K562 (cell line): ENCODE measurements around the gene PID1. TPM values are rescaled to one million over a fixed set of nuclear protein-coding genes. Genes with fewer than 3 reads are reported as not detected.

Experiments used
- ATAC-seq: fragments of 200-7000 bp; cut with Tn5 transposase; 3 replicates; pipeline ENCODE4 v1.9.1; 2020; ENCODE audit warnings: moderate library complexity
- BruUV-seq: library from RNA; stranded (reverse); fragments of 400-500 nt; replicated peaks from 2 replicates; lab custom pipeline; 2021; lab: Mats Ljungman, UMichigan
- CTCF ChIA-PET: fragments of 300-600 bp; formaldehyde crosslinking; extraction: SDS; loops from one replicate; lab custom pipeline; 2021; ENCODE audit warnings: low intra/inter-chr PET ratio; lab: Yijun Ruan, JAX
- POLR2A ChIA-PET: fragments of 300-600, 350-650 bp; sonication (Branson Sonifier 250); formaldehyde crosslinking; extraction: SDS; loops from one replicate; lab custom pipeline; 2021; ENCODE audit warnings: antibody characterized with exemption, inconsistent platforms; lab: Yijun Ruan, JAX
- DNase-seq, 4 experiments: peaks; one replicate each; pipeline versions ENCODE4 v3.0.0 to v3.0.0-alpha.2; 2011 to 2018; ENCODE audit warnings: low spot score in 3 of 4, mixed read lengths in 3 of 4; ENCODE audit errors: extremely low read depth in 1 of 4
- FAIRE-seq: peaks from 2 replicates; lab custom pipeline; 2011; peaks lifted over from hg19 to GRCh38; lab: Jason Lieb, UNC
- H2AFZ ChIP-seq: 2 replicates; pipeline ENCODE4 v1.6.0; 2011; ENCODE audit warnings: low read depth, low read length, control low read depth, inconsistent platforms
- H3K27ac ChIP-seq: fragments of 200-600 bp; 3 replicates; pipeline ENCODE4 v1.8.0; 2011; ENCODE audit warnings: low read depth, mild to moderate bottlenecking, control low read depth, inconsistent platforms, low read length, moderate library complexity, mixed read lengths; ENCODE audit errors: extremely low read depth
- H3K27me3 ChIP-seq, 2 experiments: fragments of 300-600 bp in 1 of 2; 2 replicates in 1 of 2; 3 replicates in 1 of 2; pipeline versions ENCODE4 v1.6.0 to v1.8.0; 2011; ENCODE audit warnings: inconsistent platforms in 2 of 2, low read length in 2 of 2, mild to moderate bottlenecking in 1 of 2, mixed read lengths in 1 of 2, moderate library complexity in 1 of 2; ENCODE audit not compliant: control insufficient read depth in 2 of 2, insufficient read depth in 2 of 2
- H3K36me3 ChIP-seq: fragments of 300-600 bp; 3 replicates; pipeline ENCODE4 v1.8.0; 2011; ENCODE audit warnings: mild to moderate bottlenecking, low read length, inconsistent platforms; ENCODE audit not compliant: control insufficient read depth, insufficient read depth
- H3K4me1 ChIP-seq, 2 experiments: fragments of 200-600 bp in 1 of 2; replicated peaks in 1 of 2; 2 replicates in 1 of 2; 3 replicates in 1 of 2; pipeline versions ENCODE4 v1.5.1 to v1.8.0; 2011; ENCODE audit warnings: inconsistent platforms in 2 of 2, low read length in 2 of 2, mild to moderate bottlenecking in 1 of 2, mixed read lengths in 1 of 2, moderate library complexity in 1 of 2; ENCODE audit not compliant: control insufficient read depth in 2 of 2, insufficient read depth in 2 of 2
- H3K4me2 ChIP-seq: 2 replicates; pipeline ENCODE4 v1.6.1; 2011; ENCODE audit warnings: low read length, control low read depth, inconsistent platforms, mixed read lengths; ENCODE audit not compliant: insufficient read depth
- H3K4me3 ChIP-seq: fragments of 200-600 bp; sonication (generic), shearing (Covaris generic); 2 replicates; pipeline ENCODE4 v1.5.1; 2016; ENCODE audit warnings: control low read depth, inconsistent platforms
- H3K79me2 ChIP-seq: fragments of 200-600 bp; 3 replicates; pipeline ENCODE4 v1.8.0; 2011; ENCODE audit warnings: low read length, inconsistent platforms; ENCODE audit not compliant: control insufficient read depth, insufficient read depth
- H3K9ac ChIP-seq, 2 experiments: 2 replicates each; pipeline versions ENCODE4 v1.6.0 to v1.6.1; 2011; ENCODE audit warnings: low read depth in 2 of 2, low read length in 2 of 2, control low read depth in 1 of 2, inconsistent platforms in 1 of 2, mild to moderate bottlenecking in 1 of 2, mixed read lengths in 1 of 2; ENCODE audit not compliant: insufficient read depth in 1 of 2
- H3K9me1 ChIP-seq: one replicate; pipeline ENCODE4 v1.6.0; 2011; ENCODE audit warnings: inconsistent platforms, mild to moderate bottlenecking, low read length, moderate library complexity; ENCODE audit not compliant: control insufficient read depth, insufficient read depth
- H3K9me3 ChIP-seq: replicated peaks from 2 replicates; pipeline ENCODE4 v1.5.1; 2011; ENCODE audit warnings: low read depth, low read length, inconsistent platforms; ENCODE audit not compliant: control insufficient read depth, insufficient read depth
- H4K20me1 ChIP-seq: replicated peaks from 2 replicates; pipeline ENCODE4 v1.6.1; 2011; ENCODE audit warnings: low read length, inconsistent platforms, mixed read lengths; ENCODE audit not compliant: control insufficient read depth, insufficient read depth
- CBFA2T2 ChIP-seq: fragments of 450-650 bp; conservative IDR thresholded peaks from 2 replicates; pipeline ENCODE4 v1.6.1; 2017; ENCODE audit warnings: mild to moderate bottlenecking
- ETV6 ChIP-seq, 3 experiments: fragments of 150-350 bp in 1 of 3; sonication (generic) in 1 of 3; formaldehyde crosslinking in 1 of 3; IDR thresholded peaks; 2 replicates each; pipeline versions ENCODE4 v1.6.1 to v1.8.0; 2014 to 2022; ENCODE audit warnings: borderline replicate concordance in 2 of 3, low read depth in 2 of 3, antibody characterized with exemption in 1 of 3, low read length in 1 of 3, mild to moderate bottlenecking in 1 of 3, missing genetic modification reagents in 1 of 3
- HNRNPK ChIP-seq: fragments of 200-400 bp; formaldehyde crosslinking; IDR thresholded peaks from one replicate; pipeline ENCODE4 v1.6.1; 2018; ENCODE audit warnings: mild to moderate bottlenecking, low read depth, low read length; ENCODE audit not compliant: poor library complexity, severe bottlenecking
- ILF3 ChIP-seq: fragments of 450-650 bp; IDR thresholded peaks from 2 replicates; pipeline ENCODE4 v1.6.1; 2018; ENCODE audit warnings: antibody characterized with exemption, mild to moderate bottlenecking, moderate library complexity, borderline replicate concordance
- IRF2 ChIP-seq: sonication (generic); formaldehyde crosslinking; IDR thresholded peaks from 2 replicates; pipeline ENCODE4 v1.8.1; 2022; ENCODE audit warnings: mild to moderate bottlenecking, missing genetic modification reagents
- NR1H2 ChIP-seq: sonication (generic); formaldehyde crosslinking; IDR thresholded peaks from 2 replicates; pipeline ENCODE4 v1.4.0; 2020; ENCODE audit warnings: mild to moderate bottlenecking, missing genetic modification reagents
- NR4A1 ChIP-seq, 2 experiments: fragments of 250-450 bp in 1 of 2; fragments of 450-650 bp in 1 of 2; sonication (Bioruptor Pico) in 1 of 2; IDR thresholded peaks; 2 replicates each; pipeline versions ENCODE4 v1.4.0 to v1.6.1; 2016 to 2020; ENCODE audit warnings: mild to moderate bottlenecking in 2 of 2, missing compliant biosample characterization in 1 of 2, missing genetic modification characterization in 1 of 2, moderate library complexity in 1 of 2
- SRSF7 ChIP-seq: fragments of 200-400 bp; formaldehyde crosslinking; optimal IDR thresholded peaks from 2 replicates; pipeline ENCODE3; 2017; ENCODE audit warnings: mild to moderate bottlenecking, low read depth, low read length
- ZNF143 ChIP-seq: sonication (generic); formaldehyde crosslinking; IDR thresholded peaks from 2 replicates; pipeline ENCODE4 v1.9.0; 2022; ENCODE audit warnings: mild to moderate bottlenecking, missing genetic modification reagents
- ZNF518B ChIP-seq: fragments of 250-450 bp; sonication (Bioruptor Pico); IDR thresholded peaks from 2 replicates; pipeline ENCODE4 v1.5.0; 2021; ENCODE audit warnings: mild to moderate bottlenecking, moderate library complexity
- ZNF830 ChIP-seq: fragments of 250-450 bp; sonication (Bioruptor Pico); IDR thresholded peaks from 2 replicates; pipeline ENCODE4 v1.5.0; 2021; ENCODE audit warnings: mild to moderate bottlenecking
- WGBS: fragments of 100-300 bp; shearing (Covaris generic); methylation state at CpG from one replicate; pipeline ENCODE4 v1.1.6; 2016; ENCODE audit warnings: low coverage, mixed read lengths; ENCODE audit not compliant: insufficient coverage; ENCODE audit errors: missing lambda C conversion rate; 5-methylcytosine and 5-hydroxymethylcytosine counted together
- in situ Hi-C: fragments of 300-500 bp; cut with MboI; formaldehyde crosslinking; loops from 4 replicates; pipeline ENCODE4 v1.15.0; 2018; ENCODE audit warnings: inconsistent platforms, mixed read lengths
- intact Hi-C: fragments of 100-400 bp; cut with micrococcal nuclease; formaldehyde crosslinking; loops from 2 replicates; pipeline ENCODE4 v1.14.2; 2022
- polyA plus RNA-seq, 8 experiments: library from polyadenylated mRNA; depleted of rRNA in 4 of 8; stranded (reverse) in 5 of 8; unstranded in 3 of 8; fragments of >200 nt; fragmentation: Nextera tagmentation in 2 of 8; fragmentation: Illumina TruSeq in 1 of 8; extraction: Ambion mirVana in 2 of 8; extraction: Trizol in 1 of 8; gene quantifications; 2 replicates each; pipeline versions ENCODE4 v1.2.1 to v1.2.3, GENCODE V29; 2011 to 2014; ENCODE audit warnings: inconsistent platforms in 1 of 8, missing spikeins in 1 of 8
- total RNA-seq, 7 experiments: library from RNA; depleted of rRNA in 6 of 7; stranded (reverse); fragments of >200 nt in 6 of 7; fragmentation: Illumina TruSeq in 2 of 7; extraction: Trizol in 2 of 7; gene quantifications; 2 replicates each; pipeline versions ENCODE4 v1.2.1 to v1.2.3, GENCODE V29; 2011 to 2021; ENCODE audit warnings: low replicate concordance in 1 of 7
- TF ChIP-seq, protein P1 (sequence below): fragments of 450-650 bp; IDR thresholded peaks from 2 replicates; pipeline ENCODE4 v1.6.1; 2017; ENCODE audit warnings: antibody characterized with exemption
- TF ChIP-seq, protein P2 (sequence below): fragments of 250-450 bp; sonication (Bioruptor Pico); IDR thresholded peaks from 2 replicates; pipeline ENCODE4 v1.8.0; 2021; ENCODE audit warnings: borderline replicate concordance, mild to moderate bottlenecking, moderate library complexity; ENCODE audit not compliant: poor library complexity, severe bottlenecking

The PID1 gene
- total and polyA plus RNA-seq, 9 of the 15 experiments (the other 6 are each of a cell fraction or from before 2014, with no cell fraction given): not detected

DNA sequence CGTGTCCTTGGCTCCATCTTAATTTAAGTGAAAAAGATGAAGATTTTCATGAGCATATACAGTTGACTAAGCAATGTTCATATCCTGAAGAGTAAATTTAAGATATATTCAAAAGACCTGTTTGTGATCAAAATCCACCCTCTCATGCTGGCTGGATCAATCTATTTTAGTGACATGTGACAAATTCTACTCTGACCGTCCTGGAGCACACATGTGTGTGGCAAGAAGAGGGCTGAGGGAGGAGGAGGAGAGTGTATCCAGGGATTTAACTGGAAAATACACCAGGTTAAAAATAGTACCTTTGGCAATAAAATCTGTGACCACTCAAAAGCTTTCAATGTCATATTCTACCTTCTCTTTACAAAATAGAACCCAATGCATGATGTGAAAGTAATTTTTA is 228.7 kb downstream of the PID1 start (continued):
- TF ChIP-seq, protein P1, sequence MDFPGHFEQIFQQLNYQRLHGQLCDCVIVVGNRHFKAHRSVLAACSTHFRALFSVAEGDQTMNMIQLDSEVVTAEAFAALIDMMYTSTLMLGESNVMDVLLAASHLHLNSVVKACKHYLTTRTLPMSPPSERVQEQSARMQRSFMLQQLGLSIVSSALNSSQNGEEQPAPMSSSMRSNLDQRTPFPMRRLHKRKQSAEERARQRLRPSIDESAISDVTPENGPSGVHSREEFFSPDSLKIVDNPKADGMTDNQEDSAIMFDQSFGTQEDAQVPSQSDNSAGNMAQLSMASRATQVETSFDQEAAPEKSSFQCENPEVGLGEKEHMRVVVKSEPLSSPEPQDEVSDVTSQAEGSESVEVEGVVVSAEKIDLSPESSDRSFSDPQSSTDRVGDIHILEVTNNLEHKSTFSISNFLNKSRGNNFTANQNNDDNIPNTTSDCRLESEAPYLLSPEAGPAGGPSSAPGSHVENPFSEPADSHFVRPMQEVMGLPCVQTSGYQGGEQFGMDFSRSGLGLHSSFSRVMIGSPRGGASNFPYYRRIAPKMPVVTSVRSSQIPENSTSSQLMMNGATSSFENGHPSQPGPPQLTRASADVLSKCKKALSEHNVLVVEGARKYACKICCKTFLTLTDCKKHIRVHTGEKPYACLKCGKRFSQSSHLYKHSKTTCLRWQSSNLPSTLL: no peak
- TF ChIP-seq ILF3: no peak

DNA sequence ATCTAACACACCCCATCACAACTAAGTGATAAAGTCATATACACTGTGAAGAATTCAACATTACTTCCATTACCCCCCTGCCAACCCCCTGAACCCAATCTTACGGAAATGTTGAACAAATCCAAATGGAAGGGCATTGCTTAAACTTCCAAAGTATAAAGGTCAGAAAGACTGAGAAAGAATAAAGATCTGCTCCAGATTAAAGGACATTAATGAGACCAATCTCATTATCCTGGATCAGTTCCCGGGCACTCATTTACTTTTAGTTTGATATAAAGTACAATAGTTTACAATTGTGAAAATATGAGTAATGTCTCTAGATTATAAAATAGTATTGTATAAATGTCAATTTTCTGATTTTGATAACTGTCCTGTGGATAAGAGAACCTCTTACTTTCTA is 229.4 kb downstream of the PID1 start:
- Histone ChIP-seq H3K36me3 (no peaks in the 10 kb centered on the region), H3K4me1 (no peaks in the 10 kb centered on the region), H2AFZ (no peak overlapping the region), H3K9me3 (no peaks in the 10 kb centered on the region), H3K27me3 (no peaks in the 10 kb centered on the region), H3K9ac (no peak overlapping the region), H3K4me2 (no peak overlapping the region), H3K4me3 (no peak overlapping the region), H4K20me1 (no peaks in the 10 kb centered on the region), H3K79me2 (no peaks in the 10 kb centered on the region), H3K9me1 (no peaks in the 10 kb centered on the region), H3K27ac (no peak overlapping the region)
- ChIA-PET CTCF (no interaction called here), POLR2A (no interaction called here)
- in situ Hi-C loops (no loop called here), intact Hi-C loops (no loop called here)
- DNase-seq: no peak
- 0% methylated on average over 2 of the region's 2 CpGs for WGBS
- no peak for ATAC-seq
- no peak for FAIRE-seq
- no TSS peak for BruUV-seq
- TF ChIP-seq CBFA2T2: no peak
- no peak for TF ChIP-seq ETV6 (IDR thresholded peaks at IDR 0.05; ENCODE audit: borderline replicate concordance in 1 of 2, low read depth in 2 of 2, low read length in 1 of 2)
- no peak for TF ChIP-seq ETV6 (CRISPR knock-in tag; IDR thresholded peaks at IDR 0.05; ENCODE audit: borderline replicate concordance)
- no peak for TF ChIP-seq HNRNPK
- no peak for TF ChIP-seq NR1H2 (CRISPR knock-in tag)
- TF ChIP-seq ZNF143 (CRISPR knock-in tag): no peak
- TF ChIP-seq ZNF830 (CRISPR knock-in tag): no peak
- no peak for TF ChIP-seq SRSF7
- TF ChIP-seq, protein P2, sequence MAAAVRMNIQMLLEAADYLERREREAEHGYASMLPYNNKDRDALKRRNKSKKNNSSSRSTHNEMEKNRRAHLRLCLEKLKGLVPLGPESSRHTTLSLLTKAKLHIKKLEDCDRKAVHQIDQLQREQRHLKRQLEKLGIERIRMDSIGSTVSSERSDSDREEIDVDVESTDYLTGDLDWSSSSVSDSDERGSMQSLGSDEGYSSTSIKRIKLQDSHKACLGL (CRISPR knock-in tag): no peak
- no peak for TF ChIP-seq ZNF518B (CRISPR knock-in tag)
- TF ChIP-seq NR4A1 (CRISPR knock-in tag; IDR thresholded peaks at IDR 0.05): no peak
- TF ChIP-seq NR4A1 (tag; IDR thresholded peaks at IDR 0.05): no peak
- no peak for TF ChIP-seq IRF2 (CRISPR knock-in tag)
